Esophagus squamous epithelium (tissue), 5 donors: ENCODE data around the gene NLRP12. TPM values are rescaled to one million over a fixed set of nuclear protein-coding genes. Genes with fewer than 3 reads are reported as not detected.
A peak's percentile ranks its signal among the peaks of the same experiment; 100 is the strongest.

Experiments used
- DNase-seq: peaks from one replicate; lab custom pipeline; 2025; lab: John Stamatoyannopoulos, UW
- H3K27ac ChIP-seq, 4 donors: fragments of 200-600 bp; sonication (generic); one replicate each; pipeline ENCODE4 v1.5.1; 2016 to 2019; ENCODE audit warnings: mild to moderate bottlenecking in 1 of 4
- H3K27me3 ChIP-seq, 4 donors: fragments of 200-600 bp; sonication (generic); 1 replicate in 3 of 4; 2 replicates in 1 of 4; pipeline versions ENCODE4 v1.5.1 to v1.6.0; 2017 to 2021; ENCODE audit warnings: antibody characterized with exemption in 1 of 4
- H3K36me3 ChIP-seq, 3 donors: fragments of 200-600 bp; sonication (generic); one replicate each; pipeline ENCODE4 v1.5.1; 2016 to 2019
- H3K4me1 ChIP-seq, 3 donors: fragments of 200-600 bp; sonication (generic); one replicate each; pipeline ENCODE4 v1.5.1; 2017 to 2019
- H3K4me3 ChIP-seq, 4 donors: fragments of 200-600 bp; sonication (generic); 1 replicate in 3 of 4; 2 replicates in 1 of 4; pipeline ENCODE4 v1.5.1; 2016 to 2019; ENCODE audit warnings: mild to moderate bottlenecking in 2 of 4, moderate library complexity in 1 of 4
- H3K9me3 ChIP-seq, 3 donors: fragments of 200-600 bp; sonication (generic); one replicate each; pipeline ENCODE4 v1.5.1; 2016 to 2019
- CTCF ChIP-seq, 6 experiments: fragments of 450-650 bp in 4 of 6; fragments of 200-600 bp in 2 of 6; sonication (generic) in 2 of 6; IDR thresholded peaks; one replicate each; pipeline ENCODE4 v1.5.1; 2016 to 2019; ENCODE audit warnings: antibody characterized with exemption in 6 of 6, mild to moderate bottlenecking in 4 of 6, moderate library complexity in 4 of 6
- POLR2A ChIP-seq, 4 donors: fragments of 450-650 bp; IDR thresholded peaks; one replicate each; pipeline ENCODE4 v1.6.1; 2017; ENCODE audit warnings: antibody characterized with exemption in 4 of 4, mild to moderate bottlenecking in 4 of 4, moderate library complexity in 3 of 4
- WGBS, 2 donors: methylation state at CpG; one replicate each; pipeline ENCODE4 v1.1.5; 2018; 5-methylcytosine and 5-hydroxymethylcytosine counted together
- intact Hi-C: fragments of 100-400 bp; cut with DNase I; formaldehyde crosslinking; loops from one replicate; pipeline ENCODE4 v1.15.0; 2022
- total RNA-seq, 4 donors: library from RNA; depleted of rRNA; stranded (reverse); fragments of >200 nt; gene quantifications; one replicate each; pipeline ENCODE4 v1.1.0, GENCODE V29; 2016
- donor health status: DM: yes; HTN: yes; CAD: no.

NLRP12 gene
- total RNA-seq, 4 donors from 2014 or later, result 0.19 to 0.59 TPM; not detected in 2

- H3K4me1 ChIP-seq, result no peaks in the 10 kb centered on the region
- H3K4me3 ChIP-seq, result no peak overlapping the region
- 20% methylated on average over 2 to 5 of the region's 5 CpGs for WGBS, 2 donors
- no peak for DNase-seq
- no peaks in the 10 kb centered on the region for H3K9me3 ChIP-seq
- H3K36me3 ChIP-seq, result no peaks in the 10 kb centered on the region
- no peaks in the 10 kb centered on the region for H3K27me3 ChIP-seq
- TF ChIP-seq POLR2A (IDR thresholded peaks at IDR 0.05) (no peak), CTCF (IDR thresholded peaks at IDR 0.05) (peak in 2 of 6 experiments; percentile 14 to 42)
- intact Hi-C loops, result no loop called here
- H3K27ac ChIP-seq, result no peak overlapping the region
Observed at GRCh38 chr19:53808710-53809125, 15.4 kb downstream of the NLRP12 start.

GRCh38 chr19:53801257-53801656 lies 22.9 kb downstream of the NLRP12 start:
- Histone ChIP-seq H3K4me3 (no peak overlapping the region), H3K27ac (no peak overlapping the region), H3K36me3 (no peaks in the 10 kb centered on the region), H3K9me3 (no peaks in the 10 kb centered on the region), H3K4me1 (no peaks in the 10 kb centered on the region), H3K27me3 (no peaks in the 10 kb centered on the region)
- no peak for DNase-seq
- no peak for TF ChIP-seq POLR2A (IDR thresholded peaks at IDR 0.05)
- no peak for TF ChIP-seq CTCF (IDR thresholded peaks at IDR 0.05)
- intact Hi-C loops, result no loop called here
- 75 to 81% methylated on average over 8 to 9 of the region's 9 CpGs for WGBS, 2 donors

- WGBS, 2 donors, result 54 to 61% methylated on average over 2 to 3 of the region's 4 CpGs
- Histone ChIP-seq H3K4me3 (no peak overlapping the region), H3K27ac (no peak overlapping the region), H3K9me3 (no peaks in the 10 kb centered on the region), H3K36me3 (no peaks in the 10 kb centered on the region), H3K27me3 (no peaks in the 10 kb centered on the region), H3K4me1 (no peaks in the 10 kb centered on the region)
- intact Hi-C loops, result no loop called here
- no peak for DNase-seq
- TF ChIP-seq CTCF (IDR thresholded peaks at IDR 0.05), result no peak
Observed at GRCh38 chr19:53795019-53795418, 29.1 kb downstream of the NLRP12 start.

GRCh38 chr19:53792721-53793433 lies 31.2 kb downstream of the NLRP12 start:
- intact Hi-C loops, result no loop called here
- Histone ChIP-seq H3K4me3 (no peak overlapping the region), H3K9me3 (no peaks in the 10 kb centered on the region), H3K4me1 (no peaks in the 10 kb centered on the region), H3K27me3 (no peaks in the 10 kb centered on the region), H3K27ac (no peak overlapping the region), H3K36me3 (no peaks in the 10 kb centered on the region)
- no peak for TF ChIP-seq POLR2A (IDR thresholded peaks at IDR 0.05)
- peak; percentile 82 to 97 (median 92) for TF ChIP-seq CTCF (IDR thresholded peaks at IDR 0.05)
- peak; percentile 10 for DNase-seq
- WGBS, 2 donors, result 22 to 28% methylated on average over 6 to 8 of the region's 10 CpGs

- H3K27me3 ChIP-seq, result peaks cover 0 to 6% (median 0%) of the 10 kb centered on the region in 4 donors
- no peaks in the 10 kb centered on the region for H3K36me3 ChIP-seq
- no peaks in the 10 kb centered on the region for H3K4me1 ChIP-seq
- no peak overlapping the region for H3K4me3 ChIP-seq
- intact Hi-C loops, result no loop called here
- TF ChIP-seq CTCF (IDR thresholded peaks at IDR 0.05) (no peak), POLR2A (IDR thresholded peaks at IDR 0.05) (no peak)
- 76 to 81% methylated on average over 20 of the region's 21 CpGs for WGBS, 2 donors
- no peaks in the 10 kb centered on the region for H3K9me3 ChIP-seq
- DNase-seq, result no peak
- H3K27ac ChIP-seq, result no peak overlapping the region
Observed at GRCh38 chr19:53789708-53790678, 34.1 kb downstream of the NLRP12 start.
